ENCODE measurements around the gene SEPTIN12. TPM values are rescaled to one million over a fixed set of nuclear protein-coding genes. Genes with fewer than 3 reads are reported as not detected.

The SEPTIN12 gene
- total and polyA plus RNA-seq, 2 of the 4 experiments (the other 2 are of a cell fraction), result not detected

- Histone ChIP-seq H3K4me3 (ENCODE audit: insufficient read depth, low read depth, low read length) (no peak overlapping the region), H4K8ac (ENCODE audit: low read depth in 2 of 2, low read length in 2 of 2) (no peak overlapping the region), H3K23ac (ENCODE audit: low read depth, low read length) (no peak overlapping the region), H2BK120ac (ENCODE audit: low read depth, low read length) (no peak overlapping the region), H2AFZ (replicated peaks; ENCODE audit: low read length, poor library complexity) (no peak overlapping the region), H3K79me1 (ENCODE audit: low read depth in 1 of 2, low read length in 2 of 2) (peaks cover 0 to 4% of the 10 kb centered on the region in 2 experiments; a peak in 1 of 4 replicates), H2BK20ac (ENCODE audit: low read depth, low read length) (no peak overlapping the region), H3K9me1 (ENCODE audit: insufficient read depth, low read length) (no peaks in the 10 kb centered on the region), H2AK5ac (ENCODE audit: low read depth, low read length) (no peak overlapping the region), H3K14ac (replicated peaks; ENCODE audit: low read depth, low read length) (no peak overlapping the region), H4K20me1 (ENCODE audit: insufficient read depth, low read length) (peaks cover 2% of the 10 kb centered on the region; the same call in 1 of the 2 replicates), H2AK9ac (replicated peaks; ENCODE audit: low read depth, low read length, poor library complexity) (peak overlapping the region; percentile 55), H2BK5ac (ENCODE audit: low read depth, low read length, poor library complexity, severe bottlenecking) (no peak overlapping the region), H3K27me3 (ENCODE audit: control insufficient read depth, insufficient read depth, low read length) (no peaks in the 10 kb centered on the region), H3K4me1 (ENCODE audit: control insufficient read depth, insufficient read depth, low read length) (no peaks in the 10 kb centered on the region), H3K18ac (ENCODE audit: low read depth, low read length) (no peak overlapping the region), H3K4ac (ENCODE audit: low read depth, low read length) (no peak overlapping the region), H3K9me3 (ENCODE audit: control insufficient read depth, insufficient read depth, low read length) (peaks cover 1% of the 10 kb centered on the region), H4K91ac (ENCODE audit: insufficient read depth, low read depth, low read length) (no peak overlapping the region), H3K36me3 (ENCODE audit: control insufficient read depth, insufficient read depth, low read length) (peaks cover 37% of the 10 kb centered on the region), H3K27ac (ENCODE audit: insufficient read depth, low read length) (no peak overlapping the region), H4K5ac (ENCODE audit: low read depth, low read length) (no peak overlapping the region), H2BK15ac (ENCODE audit: low read depth, low read length) (no peak overlapping the region), H3K9ac (ENCODE audit: low read depth, low read length) (no peak overlapping the region), H3K56ac (ENCODE audit: extremely low read depth, insufficient read depth, low read length) (no peak overlapping the region), H3K4me2 (ENCODE audit: low read depth, low read length) (no peak overlapping the region)
- TF ChIP-seq SMC3 (IDR thresholded peaks at IDR 0.05; ENCODE audit: low read depth, low read length) (no peak), CTCF (conservative IDR thresholded peaks at IDR 0.05; ENCODE audit: low read depth, low read length) (no peak), RAD21 (IDR thresholded peaks at IDR 0.05; ENCODE audit: low read length) (no peak), MAZ (IDR thresholded peaks at IDR 0.05; ENCODE audit: borderline replicate concordance, low read depth, low read length) (no peak), FOS (IDR thresholded peaks at IDR 0.05; ENCODE audit: low read depth, low read length) (no peak), NFE2L2 (IDR thresholded peaks at IDR 0.05; ENCODE audit: low read depth, low read length) (no peak), POLR2A (IDR thresholded peaks at IDR 0.05; ENCODE audit: low read depth, low read length) (no peak)
- ChIA-PET CTCF (interaction anchor here (0.6 kb wide), 1 partner anchor 12 kb away, joined by 3 read pairs; no protein-coding TSS in a partner anchor), POLR2A (ENCODE audit: unreplicated experiment) (no interaction called here)
- in situ Hi-C loops (cut with MboI; ENCODE audit: low sequenced_read_pairs), result no loop called here
- ATAC-seq (ENCODE audit: low read depth) (no peak), DNase-seq (no peak)
- BruUV-seq (replicated peaks), result no TSS peak
- WGBS, 2 experiments (ENCODE audit: extremely low coverage in 2 of 2, insufficient read length in 1 of 2), result 92% methylated on average over 2 of the region's 10 CpGs; no CpG with 5 or more reads in 1 of the 2 experiments
- dilution Hi-C loops (cut with HindIII; ENCODE audit: low sequenced_read_pairs, unreplicated experiment), result no loop called here
- intact Hi-C loops (cut with micrococcal nuclease), result no loop called here
Observed at GRCh38 chr16:4749700-4750257, 38.4 kb downstream of the SEPTIN12 start.

All from IMR-90 (cell line).